Lower lobe of right lung (tissue), 2 donors: ENCODE measurements around the gene ADPRS. TPM values are rescaled to one million over a fixed set of nuclear protein-coding genes. Genes with fewer than 3 reads are reported as not detected.

Source experiments
- ATAC-seq, 2 donors: fragments of 200-7000 bp; cut with Tn5 transposase; one replicate each; pipeline ENCODE4 v1.9.1; 2020 to 2022; ENCODE audit warnings: mild to moderate bottlenecking in 2 of 2, moderate library complexity in 2 of 2
- DNase-seq: peaks from one replicate; pipeline ENCODE4 v3.0.0-alpha.2; 2020
- H3K27ac ChIP-seq: fragments of 200-600 bp; one replicate; pipeline ENCODE4 v1.8.0; 2022
- H3K27me3 ChIP-seq: fragments of 200-600 bp; one replicate; pipeline ENCODE4 v1.8.0; 2022; ENCODE audit warnings: low read depth
- H3K36me3 ChIP-seq: fragments of 200-600 bp; one replicate; pipeline ENCODE4 v1.8.0; 2022; ENCODE audit warnings: mild to moderate bottlenecking
- H3K4me1 ChIP-seq: fragments of 200-600 bp; one replicate; pipeline ENCODE4 v1.8.0; 2022
- H3K4me3 ChIP-seq: fragments of 200-600 bp; one replicate; pipeline ENCODE4 v1.8.0; 2022; ENCODE audit warnings: mild to moderate bottlenecking
- H3K9me3 ChIP-seq: fragments of 200-600 bp; one replicate; pipeline ENCODE4 v1.8.0; 2022
- intact Hi-C: fragments of 100-400 bp; cut with DNase I; formaldehyde crosslinking; loops from one replicate; pipeline ENCODE4 v1.11.0; 2022
- total RNA-seq: library from RNA; stranded (reverse); fragmentation: NEBNext Ultra II Directional; extraction: Animal tissue kit (Norgen Biotek cat#: 25700); gene quantifications from one replicate; pipeline ENCODE4 v1.2.1, GENCODE V29; 2021
- TF ChIP-seq, protein P1 (sequence below): fragments of 200-600 bp; IDR thresholded peaks from one replicate; pipeline ENCODE4 v1.8.0; 2022; ENCODE audit warnings: antibody characterized with exemption, mild to moderate bottlenecking
- donor health status: DM: no; HTN: yes; CAD: no; lungs with severe emphysema.

The ADPRS gene
- total RNA-seq, 1 donor from 2014 or later, result 32.4 TPM

GRCh38 chr1:36143424-36143823 is 54.7 kb downstream of the ADPRS start:
- no peaks in the 10 kb centered on the region for H3K27me3 ChIP-seq
- intact Hi-C loops, result no loop called here
- H3K36me3 ChIP-seq, result peaks cover 17% of the 10 kb centered on the region
- no peak overlapping the region for H3K27ac ChIP-seq
- H3K4me1 ChIP-seq, result peaks cover 37% of the 10 kb centered on the region
- ATAC-seq (no peak), DNase-seq (no peak)
- TF ChIP-seq, protein P1, sequence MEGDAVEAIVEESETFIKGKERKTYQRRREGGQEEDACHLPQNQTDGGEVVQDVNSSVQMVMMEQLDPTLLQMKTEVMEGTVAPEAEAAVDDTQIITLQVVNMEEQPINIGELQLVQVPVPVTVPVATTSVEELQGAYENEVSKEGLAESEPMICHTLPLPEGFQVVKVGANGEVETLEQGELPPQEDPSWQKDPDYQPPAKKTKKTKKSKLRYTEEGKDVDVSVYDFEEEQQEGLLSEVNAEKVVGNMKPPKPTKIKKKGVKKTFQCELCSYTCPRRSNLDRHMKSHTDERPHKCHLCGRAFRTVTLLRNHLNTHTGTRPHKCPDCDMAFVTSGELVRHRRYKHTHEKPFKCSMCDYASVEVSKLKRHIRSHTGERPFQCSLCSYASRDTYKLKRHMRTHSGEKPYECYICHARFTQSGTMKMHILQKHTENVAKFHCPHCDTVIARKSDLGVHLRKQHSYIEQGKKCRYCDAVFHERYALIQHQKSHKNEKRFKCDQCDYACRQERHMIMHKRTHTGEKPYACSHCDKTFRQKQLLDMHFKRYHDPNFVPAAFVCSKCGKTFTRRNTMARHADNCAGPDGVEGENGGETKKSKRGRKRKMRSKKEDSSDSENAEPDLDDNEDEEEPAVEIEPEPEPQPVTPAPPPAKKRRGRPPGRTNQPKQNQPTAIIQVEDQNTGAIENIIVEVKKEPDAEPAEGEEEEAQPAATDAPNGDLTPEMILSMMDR, result no peak
- H3K4me3 ChIP-seq, result no peak overlapping the region
- no peaks in the 10 kb centered on the region for H3K9me3 ChIP-seq

Other genes starting within 250 kb of the ADPRS start
- gene AGO1, start 205.7 kb upstream of the ADPRS start, total RNA-seq, result 26.9 TPM
- 33.9 TPM for gene AGO3, start 157.8 kb upstream of the ADPRS start, total RNA-seq
- 9.3 TPM for gene TEKT2, start 4.8 kb upstream of the ADPRS start, total RNA-seq
- 24.4 TPM for gene COL8A2, start 36.3 kb downstream of the ADPRS start, total RNA-seq
- 60.3 TPM for gene TRAPPC3, start 60.6 kb downstream of the ADPRS start, total RNA-seq
- 120 TPM for gene MAP7D1, start 67.3 kb downstream of the ADPRS start, total RNA-seq
- 81.0 TPM for gene THRAP3, start 135.6 kb downstream of the ADPRS start, total RNA-seq
- 8.5 TPM for gene SH3D21, start 217.5 kb downstream of the ADPRS start, total RNA-seq
- 25.7 TPM for gene EVA1B, start 234.8 kb downstream of the ADPRS start, total RNA-seq